HG03460 (cell line): ENCODE data around the gene AGR2.
"Not testable (repeated sequence)": the region's sequence is repeated elsewhere in the genome, so short reads cannot be mapped to it uniquely, and the experiment has no call there.

Source experiments
- ATAC-seq: cut with Tn5 transposase; IDR thresholded peaks from one replicate; pipeline ENCODE4 v1.9.1; 2021; ENCODE audit not compliant: unreplicated experiment

AGR2 gene

DNA sequence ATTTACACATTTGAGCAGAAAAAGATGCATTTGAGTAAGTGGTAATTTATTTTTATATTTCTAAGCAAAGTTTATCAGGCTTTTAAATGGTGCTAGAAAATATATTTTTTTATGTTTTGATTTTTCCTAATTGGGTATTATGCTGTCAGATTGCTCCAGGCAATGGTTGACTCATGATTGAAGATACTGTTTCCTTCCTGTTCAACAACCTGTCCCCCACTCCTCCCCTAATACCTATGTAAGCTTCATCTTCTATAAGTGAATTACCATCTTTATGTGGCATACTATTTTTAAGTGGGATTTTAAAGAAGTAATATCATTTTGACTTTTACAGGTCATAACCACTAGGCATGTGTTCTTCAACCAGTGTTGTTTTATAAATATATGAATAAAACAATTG, 29.8 kb downstream of the AGR2 start:
- no peak for ATAC-seq

DNA sequence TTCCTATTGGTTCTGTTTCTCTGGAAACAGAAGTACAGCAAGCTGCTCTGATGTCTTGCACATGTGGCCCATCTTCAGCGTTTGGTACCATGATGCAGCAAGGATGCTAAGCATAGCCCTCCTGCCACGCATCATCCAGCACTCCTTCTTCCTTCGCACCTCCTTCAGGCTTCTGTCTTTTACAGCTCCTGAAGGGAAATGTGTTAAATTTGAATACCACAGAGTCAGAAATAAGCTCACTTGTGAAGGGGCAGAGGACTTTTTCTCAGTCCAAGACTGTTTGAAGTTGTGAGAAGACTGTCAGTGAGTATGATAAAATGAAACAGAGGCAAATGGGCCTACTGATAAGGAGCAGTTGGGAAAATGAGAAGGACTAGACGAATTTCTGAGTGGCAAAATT, 30.5 kb downstream of the AGR2 start:
- ATAC-seq: no peak

DNA sequence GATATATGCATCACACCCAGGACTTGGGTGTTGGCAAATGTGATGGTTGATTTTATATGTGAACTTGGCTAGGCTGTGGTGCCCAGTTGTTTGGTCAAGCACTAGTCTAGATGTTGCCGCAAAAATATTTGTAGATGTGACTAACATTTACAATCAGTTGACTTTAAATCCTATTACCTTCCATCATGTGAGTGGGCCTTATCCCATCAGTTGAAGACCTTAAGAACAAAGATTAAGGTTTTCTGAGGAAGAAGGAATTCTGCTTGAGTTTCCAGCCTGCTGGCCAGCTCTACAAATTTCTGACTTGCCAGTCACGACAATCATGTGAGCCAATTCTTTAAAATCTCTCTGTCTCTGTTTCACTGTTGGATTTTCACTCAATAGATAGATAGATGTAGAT, 30.9 kb downstream of the AGR2 start:
- no peak for ATAC-seq

DNA sequence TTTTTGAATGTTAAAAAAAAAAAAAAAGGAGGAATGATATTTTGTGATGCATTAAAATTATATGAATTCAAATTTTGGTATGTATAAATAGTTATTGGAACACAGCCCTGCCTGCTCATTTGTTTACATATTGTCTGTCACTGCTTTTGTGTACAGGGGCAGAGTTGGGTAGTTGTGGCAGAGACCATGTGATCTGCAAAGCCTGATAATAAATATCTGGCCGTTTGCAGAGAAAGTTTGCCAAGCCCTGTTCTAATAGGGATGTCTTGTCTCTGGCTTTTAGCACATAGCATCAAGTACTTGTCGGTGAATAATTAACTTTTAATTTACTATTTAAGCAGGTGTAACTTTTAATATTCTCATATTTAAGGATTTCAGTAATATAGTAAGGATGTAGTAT, 31.5 kb downstream of the AGR2 start:
- ATAC-seq: no peak

DNA sequence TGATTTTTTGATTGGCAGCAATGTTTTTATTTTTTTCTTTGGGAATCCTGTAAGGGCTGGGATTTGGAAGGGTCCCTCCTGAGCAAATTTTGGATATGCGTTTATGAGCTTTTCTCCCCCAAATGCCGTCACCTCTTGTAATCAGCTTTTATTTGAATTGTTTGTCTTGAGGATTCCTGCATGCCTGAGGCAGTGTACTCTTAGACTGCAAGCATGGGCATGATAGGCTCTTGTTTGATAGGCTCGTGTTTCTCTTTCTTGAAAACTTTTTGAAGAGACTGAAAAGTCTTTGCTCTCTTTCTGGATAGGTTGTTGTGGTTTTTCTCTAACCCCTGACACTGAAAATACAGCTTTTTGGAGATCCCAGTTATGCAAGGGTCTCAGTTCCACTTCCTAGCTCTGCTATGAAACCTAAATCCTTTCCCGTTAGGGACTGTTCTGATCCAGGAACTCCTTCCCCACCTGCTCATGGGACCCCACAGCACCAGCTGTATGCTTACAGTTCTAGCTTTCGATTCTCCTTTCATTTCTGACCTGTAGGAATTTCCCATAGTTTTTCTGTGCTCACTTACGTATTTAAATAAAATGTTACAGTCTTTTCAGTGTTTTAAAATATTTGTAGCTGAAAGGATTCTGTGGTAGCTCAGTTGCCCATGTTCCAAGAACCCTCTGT, 34.0 kb downstream of the AGR2 start:
- no peak for ATAC-seq

DNA sequence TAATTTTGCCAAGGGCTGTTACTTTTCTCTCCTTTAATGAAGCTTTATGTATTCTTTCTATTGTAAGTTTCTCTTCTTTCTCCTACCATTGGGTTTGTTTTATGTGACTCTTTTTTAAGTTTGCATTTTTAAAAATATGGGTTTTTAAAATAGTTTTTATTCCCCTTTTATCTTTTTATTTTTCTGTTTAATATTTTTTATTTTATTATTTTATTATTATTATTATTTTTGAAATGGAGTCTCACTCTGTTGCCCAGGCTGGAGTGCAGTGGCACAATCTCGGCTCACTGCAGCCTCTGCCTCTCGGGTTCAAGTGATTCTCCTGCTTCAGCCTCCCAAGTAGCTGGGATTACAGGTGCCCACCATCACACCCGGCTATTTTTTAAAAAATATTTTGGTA, 34.8 kb downstream of the AGR2 start:
- ATAC-seq: not testable (repeated sequence)

DNA sequence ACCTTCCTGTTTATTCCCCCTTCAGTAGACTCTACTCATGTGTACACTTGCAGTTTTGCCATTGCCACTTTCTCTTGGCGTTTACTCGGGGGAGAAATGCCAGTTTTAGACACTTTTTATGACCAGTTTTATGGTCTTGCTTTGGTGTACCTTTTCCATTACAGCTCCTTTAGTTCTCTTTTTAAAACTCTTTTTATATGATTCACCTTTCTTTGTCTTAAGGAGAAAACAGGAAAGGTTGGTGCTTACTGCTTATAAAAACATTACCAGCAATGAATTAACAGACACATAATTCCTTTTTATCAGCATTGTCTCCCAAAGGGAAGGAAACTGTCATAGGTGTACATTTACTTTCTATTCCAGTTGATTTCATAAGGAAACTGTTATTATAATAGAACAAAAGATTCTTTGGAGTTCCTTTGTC, 39.4 kb downstream of the AGR2 start:
- no peak for ATAC-seq

DNA sequence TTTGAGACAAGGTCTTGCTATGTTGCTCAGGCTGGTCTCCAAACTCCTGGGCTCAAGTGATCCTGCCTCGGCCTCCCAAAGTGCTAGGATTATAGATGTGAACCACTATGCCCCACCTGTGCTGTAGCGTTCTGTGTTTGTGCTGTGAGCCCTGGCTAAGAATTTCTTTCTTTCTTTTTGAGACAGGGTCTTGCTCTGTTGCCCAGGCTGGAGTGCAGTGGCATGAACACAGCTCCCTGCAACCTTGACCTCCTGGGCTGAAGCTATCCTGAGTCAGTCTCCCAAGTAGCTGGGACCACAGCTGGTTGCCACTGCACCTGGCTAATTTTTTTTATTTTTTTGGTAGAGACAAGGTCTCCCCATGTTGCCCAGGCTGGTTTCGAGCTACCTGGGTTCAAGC, 39.9 kb downstream of the AGR2 start:
- ATAC-seq: no peak

DNA sequence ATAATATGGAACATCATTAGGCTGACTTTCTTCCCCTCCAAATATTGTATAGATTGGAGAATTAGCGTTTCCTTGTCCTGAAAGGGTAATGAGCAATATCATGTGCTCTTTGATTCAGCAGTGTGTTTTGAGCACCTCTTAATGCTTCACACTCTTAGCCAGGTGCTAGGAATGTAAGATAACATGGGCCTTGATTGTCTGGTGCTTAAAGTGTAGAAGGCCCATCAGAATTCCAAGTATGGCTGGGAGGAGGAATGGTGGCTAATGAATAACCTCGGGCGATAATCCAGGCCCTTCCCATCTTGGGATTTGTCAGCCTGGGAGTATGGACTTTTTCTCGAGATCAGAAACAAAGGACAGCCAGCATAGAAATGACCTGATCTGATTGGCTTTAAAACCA, 42.6 kb downstream of the AGR2 start:
- no peak for ATAC-seq

DNA sequence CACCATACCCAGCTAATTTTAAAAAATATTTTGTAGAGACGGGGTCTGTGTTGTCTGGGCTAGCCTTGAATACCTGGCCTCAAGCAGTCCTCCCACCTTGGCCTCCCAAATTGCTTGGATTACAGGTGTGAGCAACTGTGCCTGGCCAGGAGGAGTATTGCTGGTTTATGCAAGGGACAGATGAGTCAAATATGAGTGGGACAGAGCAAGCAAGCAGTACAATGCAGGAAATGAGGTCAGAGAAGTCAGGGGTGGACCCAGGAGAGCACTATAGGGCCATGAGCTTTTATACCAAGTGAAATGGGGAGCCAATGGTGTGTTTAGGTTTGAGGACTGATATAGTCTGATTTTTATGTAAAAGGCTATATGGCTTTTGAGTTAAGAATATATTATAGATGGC, 45.0 kb downstream of the AGR2 start:
- no peak for ATAC-seq

DNA sequence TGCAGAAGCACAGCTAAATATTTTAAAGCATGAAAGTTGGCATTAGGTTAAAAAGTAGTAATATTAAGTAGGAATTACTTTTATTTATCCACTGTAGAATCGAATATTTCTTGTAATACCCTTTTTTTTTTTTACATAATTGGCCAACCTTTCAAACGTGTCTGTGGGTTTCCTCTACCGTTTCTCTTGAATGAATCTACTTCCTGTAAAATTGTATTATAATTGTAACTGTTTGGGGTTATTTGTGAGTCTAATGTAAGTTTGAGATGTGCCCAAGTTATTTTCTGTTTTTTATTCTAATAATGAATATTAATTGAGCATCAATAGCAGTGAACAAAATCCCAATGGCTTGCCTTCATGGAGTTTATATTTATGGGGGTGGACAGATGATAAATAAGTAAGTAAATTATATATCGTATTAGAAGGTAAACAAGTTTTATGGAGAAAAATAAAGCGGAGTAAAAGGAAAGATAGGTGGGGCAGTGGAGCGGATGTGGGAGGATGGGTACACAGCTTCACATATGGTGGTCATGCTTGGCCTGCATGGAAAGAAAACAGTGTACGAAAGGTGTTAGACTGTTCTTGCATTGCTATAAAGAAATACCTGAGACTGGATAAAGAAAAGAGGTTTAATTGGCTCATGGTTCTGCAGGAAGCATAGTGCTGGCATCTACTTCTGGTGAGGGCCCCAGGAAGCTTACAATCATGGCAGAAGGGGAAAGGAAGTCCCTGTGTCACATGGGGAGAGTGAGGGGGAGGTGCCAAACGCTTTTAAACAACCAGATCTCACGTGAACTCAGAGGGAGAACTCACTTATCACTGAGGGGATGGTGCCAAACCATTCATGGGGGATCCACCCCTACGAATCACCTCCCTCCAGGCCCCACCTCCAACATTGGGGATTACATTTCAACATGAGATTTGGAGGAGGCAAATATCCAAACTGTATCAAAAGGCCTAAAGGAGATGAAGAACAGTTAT, 45.9 kb downstream of the AGR2 start:
- ATAC-seq: no peak

DNA sequence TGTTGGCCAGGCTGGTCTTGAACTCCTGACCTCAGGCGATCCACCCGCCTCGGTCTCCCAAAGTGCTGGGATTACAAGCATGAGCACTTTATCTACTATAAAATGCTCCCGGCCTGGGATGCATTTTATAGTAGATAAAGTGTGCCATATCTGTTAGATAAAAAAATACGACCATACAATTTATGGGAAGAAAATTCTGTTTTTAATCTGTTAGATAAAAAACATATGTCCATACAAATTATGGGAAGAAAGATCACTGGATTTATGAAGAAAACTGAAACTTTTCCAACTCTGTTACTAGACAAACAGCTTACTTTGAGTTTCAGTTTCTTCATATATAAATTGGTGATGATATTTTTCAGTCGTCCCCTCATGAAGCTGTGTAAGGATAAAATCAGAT, 46.8 kb downstream of the AGR2 start:
- no peak for ATAC-seq

DNA sequence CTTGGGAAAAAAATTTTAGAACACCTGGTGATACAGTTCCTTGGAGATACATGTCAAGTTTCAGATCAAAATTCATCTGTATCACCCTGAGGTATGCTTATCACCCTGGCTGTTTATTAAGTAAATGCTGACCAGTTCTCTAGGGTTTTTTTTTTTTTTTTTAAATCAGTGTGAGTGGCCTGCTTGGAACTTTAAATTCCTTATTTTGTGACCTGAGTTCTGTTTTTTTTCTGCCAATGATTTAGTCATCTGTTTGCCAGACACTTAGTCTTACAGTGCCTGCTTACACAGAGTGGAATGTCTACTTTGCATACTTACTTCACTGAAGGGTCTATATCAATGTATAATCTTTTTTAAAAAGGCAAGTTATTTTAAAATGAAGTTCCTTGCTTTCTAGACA, 49.4 kb downstream of the AGR2 start:
- no peak for ATAC-seq

DNA sequence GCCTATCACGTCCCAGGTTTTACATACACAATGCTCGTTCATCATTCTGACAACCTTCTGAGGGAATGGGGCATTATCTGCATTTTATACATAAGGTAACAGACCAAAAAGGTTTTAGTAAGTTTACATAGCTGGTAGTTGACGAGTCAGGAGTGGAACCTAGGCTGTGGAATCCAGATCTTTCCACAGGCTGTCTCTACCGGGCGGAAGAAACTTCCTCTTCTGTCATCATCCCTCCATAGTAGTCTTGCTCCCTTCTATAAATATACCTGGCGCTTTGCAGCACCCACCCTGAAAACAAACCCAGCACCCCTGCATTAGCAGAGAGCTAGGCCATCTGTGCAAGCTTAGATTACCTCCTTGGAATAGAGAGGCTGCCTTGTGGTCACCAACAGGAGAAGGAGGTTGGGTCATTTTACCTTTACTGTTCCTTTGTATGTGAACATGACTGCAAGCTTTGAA, 49.9 kb downstream of the AGR2 start:
- no peak for ATAC-seq

DNA sequence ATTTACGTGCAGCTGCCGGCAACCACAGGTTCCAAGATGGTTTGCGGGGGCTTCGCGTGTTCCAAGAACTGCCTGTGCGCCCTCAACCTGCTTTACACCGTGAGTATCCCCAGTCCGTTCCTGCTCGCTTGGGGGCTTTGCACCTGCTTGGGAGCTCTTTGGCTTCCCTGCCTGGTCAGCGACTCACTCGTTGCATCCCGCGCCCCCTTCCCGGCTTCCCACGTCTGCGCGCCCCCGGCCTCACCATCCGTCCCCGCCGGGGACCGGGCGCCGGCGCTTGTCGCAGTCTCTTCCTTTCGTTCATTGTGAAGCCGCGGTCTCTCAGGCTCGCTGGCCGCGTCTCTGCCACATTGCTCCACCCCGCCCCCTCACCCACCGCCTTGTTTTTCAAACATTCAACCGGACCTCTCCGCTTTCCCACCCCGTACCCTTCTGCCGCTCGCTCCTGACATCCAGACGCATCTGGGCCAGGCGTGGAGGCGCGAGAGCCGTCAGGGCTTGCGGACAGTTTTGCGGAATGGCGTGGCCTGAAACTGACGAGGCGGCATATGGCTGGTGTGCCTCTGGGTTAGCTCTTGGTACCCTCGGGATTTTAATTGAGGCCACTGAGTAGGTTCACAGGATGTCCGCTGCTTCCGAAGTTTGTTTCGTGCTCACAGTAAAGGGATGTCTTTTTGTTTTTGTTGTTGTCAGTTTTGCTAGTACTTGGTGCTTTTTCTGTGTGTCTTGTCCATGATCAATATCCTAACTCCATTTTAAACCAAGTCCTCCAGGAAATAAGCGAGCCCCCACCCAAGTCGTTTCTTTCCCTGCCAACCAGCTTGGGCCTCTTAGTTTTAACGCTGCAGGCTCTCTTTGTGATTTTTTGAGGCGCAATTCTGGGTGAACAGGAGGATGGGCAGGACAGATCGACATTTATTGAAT, 50.6 kb downstream of the AGR2 start:
- no peak for ATAC-seq

DNA sequence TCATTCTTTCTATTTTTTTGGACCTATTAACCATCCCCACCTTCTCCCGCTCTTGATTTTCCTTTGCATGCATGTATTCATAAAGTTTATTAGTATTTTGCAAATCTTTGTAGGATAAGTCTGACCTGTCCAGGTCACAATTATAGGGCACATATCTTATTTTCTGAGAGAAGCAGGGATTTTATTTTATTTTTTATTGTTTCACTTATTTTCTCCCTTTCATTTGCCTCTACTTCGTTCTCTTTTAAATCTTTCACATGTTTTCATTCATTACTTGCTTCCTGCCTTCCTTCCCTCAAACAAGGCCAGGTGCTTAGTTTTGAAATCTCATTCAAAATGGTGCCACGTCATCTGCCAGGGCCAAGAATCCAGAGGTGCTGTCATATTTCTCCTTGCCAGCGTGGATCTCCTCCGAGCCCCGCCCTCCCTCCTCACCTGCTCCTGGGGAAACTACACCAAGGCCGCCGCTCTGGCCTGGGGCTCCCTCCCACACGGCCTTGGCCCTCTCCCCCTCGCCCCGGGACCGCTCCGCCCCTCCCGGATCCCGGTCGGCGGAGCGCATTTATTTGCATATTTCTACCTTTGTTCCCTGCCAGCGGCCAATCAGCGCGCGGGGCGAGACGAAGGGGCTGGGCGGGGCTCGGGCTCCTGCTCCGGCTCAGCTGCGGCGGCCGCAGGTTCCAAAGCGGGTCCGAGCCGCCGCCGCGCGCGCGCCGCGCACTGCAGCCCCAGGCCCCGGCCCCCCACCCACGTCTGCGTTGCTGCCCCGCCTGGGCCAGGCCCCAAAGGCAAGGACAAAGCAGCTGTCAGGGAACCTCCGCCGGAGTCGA, 51.5 kb downstream of the AGR2 start, which contains the start of gene TSPAN13:
TSPAN13 (plus strand) TSS at position 654 of the 830 bp plus-strand sequence. CDS start 213 bp downstream, outside the sequence.
- no peak for ATAC-seq

DNA sequence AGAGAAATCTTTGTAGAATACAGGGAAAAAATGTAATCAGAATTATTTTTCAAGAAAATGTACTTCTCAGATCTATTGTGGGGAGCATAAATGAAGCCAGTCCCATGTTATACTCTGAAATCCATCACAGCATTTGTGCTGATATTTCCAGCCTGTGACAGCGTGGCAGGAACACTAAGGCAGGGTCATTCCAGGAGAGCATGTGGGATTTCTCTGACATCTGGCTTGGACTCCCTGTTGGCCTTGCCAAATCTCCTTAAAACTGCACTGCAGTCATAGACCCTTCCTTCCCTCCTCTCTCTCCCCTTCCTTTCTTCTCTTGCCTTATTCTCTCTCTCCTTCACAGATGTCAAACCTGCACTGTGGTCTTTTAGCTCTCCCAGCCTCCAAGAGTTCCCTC, 57.7 kb downstream of the AGR2 start:
- no peak for ATAC-seq

DNA sequence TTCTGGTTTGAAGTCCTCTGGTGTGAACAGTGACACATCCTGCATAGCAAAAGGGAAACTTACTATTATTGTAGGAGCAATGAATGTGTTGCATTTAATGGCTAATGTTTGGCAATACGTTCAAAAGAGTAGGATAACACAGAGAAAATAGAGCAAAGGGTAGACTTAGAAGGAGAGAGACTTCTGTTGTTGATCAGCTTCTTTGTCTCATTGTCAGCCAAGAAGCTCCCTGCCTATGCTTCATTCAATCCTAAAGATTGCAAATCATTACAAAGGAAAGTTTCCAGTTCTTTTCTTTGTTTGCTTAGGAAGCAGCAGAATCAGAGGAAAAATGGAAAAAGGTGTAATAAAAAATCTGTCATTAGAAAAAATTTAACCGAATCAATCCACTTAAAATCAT, 59.2 kb downstream of the AGR2 start:
- no peak for ATAC-seq

DNA sequence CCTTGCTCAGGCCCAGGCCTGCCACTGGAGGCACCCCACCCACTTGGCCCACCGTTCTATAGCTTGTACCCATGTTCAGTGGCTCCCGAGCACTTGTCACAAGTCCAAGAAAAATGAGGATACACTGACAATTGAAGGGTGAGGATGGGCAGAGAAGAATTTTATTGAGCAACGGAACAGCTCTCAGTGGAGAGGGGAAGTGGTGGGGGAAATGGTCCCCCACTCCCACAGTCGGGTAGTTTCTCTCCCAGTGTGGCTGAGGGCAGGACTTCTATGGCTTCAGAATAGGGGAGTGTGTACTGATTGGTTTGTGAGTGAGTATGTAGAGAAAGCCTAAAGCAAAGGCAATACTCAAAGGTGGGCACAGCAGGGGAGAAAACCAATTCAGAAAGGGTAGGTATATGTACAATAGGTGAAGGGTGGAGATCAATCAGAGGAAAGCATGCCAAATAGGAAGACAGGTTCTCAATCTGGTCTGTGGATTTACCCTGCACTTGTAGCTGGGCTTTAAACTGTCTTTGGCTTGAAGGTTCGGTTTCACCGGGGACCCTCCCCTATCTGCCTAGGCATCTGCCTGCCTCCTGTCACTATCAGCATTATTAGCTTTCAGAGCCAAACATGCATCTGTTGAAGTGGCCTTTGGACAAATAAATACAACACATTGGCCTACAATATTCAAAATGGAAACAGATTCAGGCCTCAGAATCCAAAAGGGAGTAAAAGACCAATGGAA, 60.1 kb downstream of the AGR2 start:
- no peak for ATAC-seq
